ENCODE results near the gene SPRR4. TPM values are rescaled to one million over a fixed set of nuclear protein-coding genes. Genes with fewer than 3 reads are reported as not detected.
A peak's percentile ranks its signal among the peaks of the same experiment; 100 is the strongest.

SPRR4 gene
- not detected for total RNA-seq
- not detected for polyA plus RNA-seq (ENCODE audit: insufficient read length in 6 of 6)
- long read RNA-seq, donor 1 = 0 reads
- long read RNA-seq, donor 2 = 0 reads
- long read RNA-seq, donor 3 = 0 reads
- long read RNA-seq, donor 4 = 0 reads
- long read RNA-seq, donor 5 = 0 reads
- long read RNA-seq, donor 6 = 0 reads
- long read RNA-seq, donor 7 = 0 reads
- long read RNA-seq, donor 8 = 0 reads
- long read RNA-seq, donor 9 = 0 reads
- long read RNA-seq, donor 10 = 0 reads
- long read RNA-seq, donor 11 = 0 reads
- long read RNA-seq, donor 12 = 0 reads

- Histone ChIP-seq H3K36me3 (no peaks in the 10 kb centered on the region), H3K4me3 (no peak within 1 kb of the TSS), H3K4me1 (no peaks in the 10 kb centered on the region), H3K27me3 (no peaks in the 10 kb centered on the region), H3K9me3 (no peaks in the 10 kb centered on the region), H3K27ac (no peak within 1 kb of the TSS)
- ATAC-seq = no peak
- no peak for DNase-seq
- intact Hi-C loops (cut with DNase I) = no loop called here
- no peak for TF ChIP-seq CTCF (IDR thresholded peaks at IDR 0.05)
Measured at GRCh38 chr1:152970495-152970894, at the start of gene SPRR4. Gene SPRR4, plus strand, starts transcription at chr1:152970648. Its CDS starts 1,243 bp downstream, at chr1:152971891.

DNA sequence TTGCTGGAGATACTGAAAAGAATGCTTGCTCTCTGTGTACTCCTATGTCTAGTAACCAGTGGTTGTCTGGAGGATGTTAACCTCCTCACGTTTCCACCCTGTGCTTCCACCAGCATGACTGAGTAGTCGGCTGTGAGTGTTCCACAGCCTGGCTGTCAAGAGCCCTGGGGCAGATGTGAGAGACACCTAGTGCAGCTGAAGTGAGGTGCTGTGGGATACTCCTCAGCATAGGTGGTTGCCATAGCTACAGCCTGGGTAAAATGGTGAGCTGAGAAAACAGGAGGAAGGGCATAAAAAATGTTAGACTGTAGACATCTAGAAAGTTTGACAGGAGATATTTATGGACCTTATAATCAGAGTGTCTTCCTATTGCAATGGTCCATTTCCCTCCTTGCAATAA, 46.3 kb upstream of the SPRR4 start:
- H3K4me3 ChIP-seq = no peak overlapping the region
- no peak for TF ChIP-seq CTCF (IDR thresholded peaks at IDR 0.05)
- no peak for DNase-seq
- no peaks in the 10 kb centered on the region for H3K36me3 ChIP-seq
- intact Hi-C loops (cut with DNase I) = no loop called here
- no peaks in the 10 kb centered on the region for H3K27me3 ChIP-seq
- H3K9me3 ChIP-seq = no peaks in the 10 kb centered on the region
- ATAC-seq = no peak
- H3K4me1 ChIP-seq = no peaks in the 10 kb centered on the region
- H3K27ac ChIP-seq = no peak overlapping the region

DNA sequence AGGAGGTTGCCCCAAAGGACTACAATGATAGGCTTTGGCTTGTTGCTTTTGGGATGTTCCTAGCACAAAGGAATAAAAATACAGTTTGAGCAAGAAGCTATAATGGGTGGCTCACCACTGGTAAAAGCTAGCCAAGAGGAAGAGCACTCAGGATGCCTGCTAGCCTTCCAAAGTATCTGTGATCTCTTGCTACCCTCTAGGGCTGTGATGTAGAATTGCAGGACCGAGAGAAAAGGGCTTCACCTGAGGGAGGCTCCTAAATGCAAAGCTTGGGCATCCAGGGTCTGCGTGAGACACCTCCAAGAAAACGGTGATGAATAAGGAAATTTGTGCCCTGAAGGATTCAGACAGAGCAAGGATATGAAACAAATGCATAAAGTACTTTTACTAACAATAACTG, 44.4 kb upstream of the SPRR4 start:
- ATAC-seq (peak; percentile 77), DNase-seq (no peak)
- Histone ChIP-seq H3K4me3 (no peak overlapping the region), H3K27ac (no peak overlapping the region), H3K9me3 (no peaks in the 10 kb centered on the region), H3K27me3 (no peaks in the 10 kb centered on the region), H3K4me1 (no peaks in the 10 kb centered on the region), H3K36me3 (no peaks in the 10 kb centered on the region)
- intact Hi-C loops (cut with DNase I) = no loop called here
- no peak for TF ChIP-seq CTCF (IDR thresholded peaks at IDR 0.05)

GRCh38 chr1:152928671-152929070, 41.8 kb upstream of the SPRR4 start:
- Histone ChIP-seq H3K4me1 (no peaks in the 10 kb centered on the region), H3K36me3 (no peaks in the 10 kb centered on the region), H3K27ac (no peak overlapping the region), H3K27me3 (no peaks in the 10 kb centered on the region), H3K4me3 (no peak overlapping the region), H3K9me3 (no peaks in the 10 kb centered on the region)
- DNase-seq (no peak), ATAC-seq (no peak)
- TF ChIP-seq CTCF (IDR thresholded peaks at IDR 0.05) = no peak
- intact Hi-C loops (cut with DNase I) = no loop called here

GRCh38 chr1:152932170-152932811, 38.2 kb upstream of the SPRR4 start:
- H3K27me3 ChIP-seq = peaks cover 0 to 10% of the 10 kb centered on the region in 2 donors
- DNase-seq (peak in 1 of 4 donors; percentile 6), ATAC-seq (peak; percentile 92)
- intact Hi-C loops (cut with DNase I) = no loop called here
- no peaks in the 10 kb centered on the region for H3K9me3 ChIP-seq
- TF ChIP-seq CTCF (IDR thresholded peaks at IDR 0.05) = no peak
- H3K4me1 ChIP-seq = no peaks in the 10 kb centered on the region
- H3K27ac ChIP-seq = no peak overlapping the region
- no peaks in the 10 kb centered on the region for H3K36me3 ChIP-seq
- H3K4me3 ChIP-seq = no peak overlapping the region
